IgD-negative memory B cell (primary cell): ENCODE data around the gene CARD9. TPM values are rescaled to one million over a fixed set of nuclear protein-coding genes. Genes with fewer than 3 reads are reported as not detected.

Experiments
- H3K27ac Mint-ChIP-seq, 3 donors: one replicate each; pipeline ENCODE4 v1.8.0; 2020 to 2022; ENCODE audit warnings: mild to moderate bottlenecking in 3 of 3, mixed read lengths in 3 of 3, moderate library complexity in 1 of 3
- H3K27me3 Mint-ChIP-seq: one replicate; pipeline ENCODE4 v1.8.0; 2021; ENCODE audit warnings: mixed read lengths
- H3K36me3 Mint-ChIP-seq: one replicate; pipeline ENCODE4 v1.8.0; 2020; ENCODE audit warnings: mild to moderate bottlenecking, mixed read lengths
- H3K4me1 Mint-ChIP-seq, 3 donors: one replicate each; pipeline ENCODE4 v1.8.0; 2020 to 2022; ENCODE audit warnings: mixed read lengths in 3 of 3, mild to moderate bottlenecking in 1 of 3
- H3K4me3 Mint-ChIP-seq, 4 donors: one replicate each; pipeline ENCODE4 v1.8.0; 2020 to 2022; ENCODE audit warnings: mild to moderate bottlenecking in 4 of 4, mixed read lengths in 4 of 4, moderate library complexity in 3 of 4
- H3K9me3 Mint-ChIP-seq, 3 donors: one replicate each; pipeline ENCODE4 v1.8.0; 2020 to 2021; ENCODE audit warnings: mixed read lengths in 3 of 3, mild to moderate bottlenecking in 1 of 3
- polyA plus RNA-seq: library from polyadenylated mRNA; unstranded; fragments of 300-500 nt; fragmentation: Illumina TruSeq; gene quantifications from one replicate; pipeline ENCODE4 v1.2.3, GENCODE V29; 2021

Gene CARD9
- polyA plus RNA-seq, 1 donor from 2014 or later = 0.26 TPM

DNA sequence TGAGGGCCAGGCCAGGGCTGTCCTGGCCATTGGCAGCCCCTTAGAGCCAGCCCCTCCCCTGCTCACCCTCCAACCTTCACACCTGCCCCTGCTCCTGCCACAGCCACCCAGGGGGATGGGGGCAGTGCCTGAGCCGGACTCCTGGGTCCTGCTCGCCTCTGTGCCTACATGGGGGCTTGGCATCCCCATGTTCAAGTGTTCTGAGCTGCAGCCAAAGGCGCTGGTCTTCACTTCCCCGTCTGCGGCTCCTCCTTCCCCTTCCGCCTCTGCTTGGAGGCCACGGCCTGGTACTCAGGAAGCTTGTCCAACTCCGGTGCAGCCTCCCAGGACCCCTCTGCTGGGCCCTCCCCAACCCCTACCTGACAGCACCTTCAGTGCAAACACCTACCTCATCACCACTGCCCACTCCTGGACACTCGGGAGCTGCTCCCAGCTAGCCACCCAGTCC is 7.7 kb downstream of the CARD9 start:
- peak overlapping the region in 2 of 3 donors; percentile 19 to 35 for H3K27ac Mint-ChIP-seq
- H3K9me3 Mint-ChIP-seq = no peaks in the 10 kb centered on the region
- no peaks in the 10 kb centered on the region for H3K36me3 Mint-ChIP-seq
- no peaks in the 10 kb centered on the region for H3K27me3 Mint-ChIP-seq
- peaks cover 0 to 3% (median 1%) of the 10 kb centered on the region in 3 donors for H3K4me1 Mint-ChIP-seq
- H3K4me3 Mint-ChIP-seq = peak overlapping the region in 1 of 4 donors; percentile 26

- no peaks in the 10 kb centered on the region for H3K9me3 Mint-ChIP-seq
- no peak overlapping the region for H3K4me3 Mint-ChIP-seq
- no peaks in the 10 kb centered on the region for H3K36me3 Mint-ChIP-seq
- H3K27me3 Mint-ChIP-seq = no peaks in the 10 kb centered on the region
- H3K27ac Mint-ChIP-seq = peak overlapping the region in 2 of 3 donors; percentile 19 to 35
- peaks cover 0 to 3% (median 1%) of the 10 kb centered on the region in 3 donors for H3K4me1 Mint-ChIP-seq
These were observed 8.3 kb downstream of the CARD9 start for GRCh38 chr9:136364942-136365774.

GRCh38 chr9:136363949-136364748 is 9.3 kb downstream of the CARD9 start:
- Mint-ChIP-seq H3K4me1 (peaks cover 0 to 3% (median 1%) of the 10 kb centered on the region in 3 donors), H3K27ac (no peak overlapping the region), H3K36me3 (no peaks in the 10 kb centered on the region), H3K27me3 (no peaks in the 10 kb centered on the region), H3K9me3 (no peaks in the 10 kb centered on the region), H3K4me3 (peak overlapping the region; percentile 41 to 74 (median 66))

GRCh38 chr9:136363106-136363948 is 10.1 kb downstream of the CARD9 start, which contains the start of gene DNLZ:
Gene DNLZ, minus strand, starts transcription at chr9:136363744. Its CDS starts 30 bp downstream, at chr9:136363714.
- peak within 1 kb of the TSS; percentile 67 to 92 (median 77) for H3K27ac Mint-ChIP-seq
- peak within 1 kb of the TSS; percentile 87 to 94 (median 90) for H3K4me3 Mint-ChIP-seq
- no peaks in the 10 kb centered on the region for H3K9me3 Mint-ChIP-seq
- H3K4me1 Mint-ChIP-seq = peaks cover 0 to 3% (median 1%) of the 10 kb centered on the region in 3 donors
- H3K27me3 Mint-ChIP-seq = no peaks in the 10 kb centered on the region
- H3K36me3 Mint-ChIP-seq = no peaks in the 10 kb centered on the region

DNA sequence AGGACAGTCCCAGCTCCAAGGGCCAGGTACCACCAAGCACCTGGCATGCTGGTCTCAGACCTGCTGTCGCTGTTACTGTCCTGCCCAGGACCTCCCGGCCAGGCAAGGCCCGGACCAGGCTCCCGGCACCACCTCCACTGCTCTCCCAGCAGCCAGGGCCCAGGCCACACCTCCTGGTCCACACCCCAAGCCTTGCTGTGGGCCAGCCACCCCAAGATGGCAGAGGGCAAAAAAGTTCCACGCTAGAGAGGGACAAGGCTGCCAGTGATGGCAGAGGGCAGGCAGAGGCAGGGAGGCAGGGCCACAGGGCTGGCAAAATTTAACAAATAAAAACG is 11.1 kb downstream of the CARD9 start:
- H3K36me3 Mint-ChIP-seq = no peaks in the 10 kb centered on the region
- H3K4me3 Mint-ChIP-seq = peak overlapping the region in 2 of 4 donors; percentile 87 to 88
- peaks cover 0 to 3% (median 1%) of the 10 kb centered on the region in 3 donors for H3K4me1 Mint-ChIP-seq
- no peaks in the 10 kb centered on the region for H3K27me3 Mint-ChIP-seq
- H3K9me3 Mint-ChIP-seq = no peaks in the 10 kb centered on the region
- H3K27ac Mint-ChIP-seq = peak overlapping the region in 2 of 3 donors; percentile 67 to 77

- Mint-ChIP-seq H3K4me1 (peaks cover 0 to 3% (median 1%) of the 10 kb centered on the region in 3 donors), H3K36me3 (no peaks in the 10 kb centered on the region), H3K9me3 (no peaks in the 10 kb centered on the region), H3K4me3 (peak overlapping the region in 1 of 4 donors; percentile 25), H3K27me3 (no peaks in the 10 kb centered on the region), H3K27ac (no peak overlapping the region)
These were observed 11.6 kb downstream of the CARD9 start for GRCh38 chr9:136361754-136362449.

GRCh38 chr9:136361047-136361753 is 12.3 kb downstream of the CARD9 start:
- H3K4me3 Mint-ChIP-seq = peak overlapping the region in 1 of 4 donors; percentile 62
- H3K4me1 Mint-ChIP-seq = peaks cover 0 to 3% (median 1%) of the 10 kb centered on the region in 3 donors
- no peak overlapping the region for H3K27ac Mint-ChIP-seq

DNA sequence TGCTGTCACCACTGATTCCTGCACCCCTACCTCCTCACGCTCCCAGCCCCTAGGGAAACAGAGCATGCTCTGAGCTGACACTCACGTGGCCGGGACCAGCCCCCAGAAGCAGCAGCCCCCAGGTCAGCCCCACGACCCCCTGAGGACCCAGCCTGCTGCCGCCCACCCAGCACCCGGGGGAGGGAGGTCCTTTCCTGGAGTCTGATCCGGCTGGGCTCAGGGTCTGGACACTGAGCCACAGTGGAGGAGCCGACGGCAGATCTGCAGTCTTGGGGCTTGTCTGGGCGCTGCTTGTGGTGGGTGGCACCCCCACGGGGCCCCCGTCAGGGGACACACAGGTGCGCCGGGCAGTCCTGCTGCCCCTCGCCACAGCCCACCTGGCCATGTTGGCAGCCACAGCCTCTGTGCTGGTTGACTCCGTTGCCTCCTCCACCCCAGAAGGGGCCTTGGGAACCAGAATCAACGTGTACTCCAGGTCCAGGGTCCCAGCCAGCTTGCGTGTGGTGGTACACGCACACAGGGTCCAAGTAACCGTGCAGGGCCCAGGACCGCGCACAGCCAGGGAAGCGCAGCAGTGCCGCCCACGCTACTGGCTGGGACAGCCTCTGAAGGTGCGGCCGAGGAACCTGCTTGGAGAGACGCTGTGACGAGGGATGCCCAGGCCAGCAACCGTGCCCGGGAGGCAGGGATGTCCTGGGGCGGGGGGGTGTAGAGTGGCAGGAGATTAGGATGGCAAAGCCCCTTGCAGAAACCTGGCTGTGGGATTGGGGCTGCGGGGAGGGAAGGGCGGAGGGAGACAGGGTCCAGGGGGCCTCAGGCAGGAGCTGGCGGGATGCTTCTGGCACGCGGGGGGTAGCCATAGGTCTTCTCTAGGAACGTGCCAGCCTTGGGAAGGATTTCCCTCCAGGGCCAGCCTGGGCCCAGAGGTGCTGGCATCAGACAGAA is 13.4 kb downstream of the CARD9 start:
- Mint-ChIP-seq H3K27ac (peak overlapping the region in 1 of 3 donors; percentile 25), H3K27me3 (no peaks in the 10 kb centered on the region), H3K4me3 (peak overlapping the region in 1 of 4 donors; percentile 62), H3K36me3 (no peaks in the 10 kb centered on the region), H3K4me1 (peaks cover 0 to 3% (median 0%) of the 10 kb centered on the region in 3 donors), H3K9me3 (no peaks in the 10 kb centered on the region)

More at GRCh38 chr9:136361047-136361753, 12.3 kb downstream of the CARD9 start:
- Mint-ChIP-seq H3K9me3 (no peaks in the 10 kb centered on the region), H3K27me3 (no peaks in the 10 kb centered on the region), H3K36me3 (no peaks in the 10 kb centered on the region)

- H3K27me3 Mint-ChIP-seq = no peaks in the 10 kb centered on the region
- peaks cover 0 to 2% (median 0%) of the 10 kb centered on the region in 3 donors for H3K4me1 Mint-ChIP-seq
- H3K9me3 Mint-ChIP-seq = no peaks in the 10 kb centered on the region
These were observed 14.6 kb downstream of the CARD9 start for GRCh38 chr9:136358888-136359287.

GRCh38 chr9:136358016-136358415 is 15.5 kb downstream of the CARD9 start:
- no peak overlapping the region for H3K27ac Mint-ChIP-seq
- H3K36me3 Mint-ChIP-seq = no peaks in the 10 kb centered on the region
- H3K4me3 Mint-ChIP-seq = no peak overlapping the region
- peaks cover 0 to 1% (median 0%) of the 10 kb centered on the region in 3 donors for H3K4me1 Mint-ChIP-seq
- no peaks in the 10 kb centered on the region for H3K27me3 Mint-ChIP-seq
- no peaks in the 10 kb centered on the region for H3K9me3 Mint-ChIP-seq

More at GRCh38 chr9:136358888-136359287, 14.6 kb downstream of the CARD9 start:
- H3K36me3 Mint-ChIP-seq = no peaks in the 10 kb centered on the region
- H3K4me3 Mint-ChIP-seq = no peak overlapping the region
- no peak overlapping the region for H3K27ac Mint-ChIP-seq

DNA sequence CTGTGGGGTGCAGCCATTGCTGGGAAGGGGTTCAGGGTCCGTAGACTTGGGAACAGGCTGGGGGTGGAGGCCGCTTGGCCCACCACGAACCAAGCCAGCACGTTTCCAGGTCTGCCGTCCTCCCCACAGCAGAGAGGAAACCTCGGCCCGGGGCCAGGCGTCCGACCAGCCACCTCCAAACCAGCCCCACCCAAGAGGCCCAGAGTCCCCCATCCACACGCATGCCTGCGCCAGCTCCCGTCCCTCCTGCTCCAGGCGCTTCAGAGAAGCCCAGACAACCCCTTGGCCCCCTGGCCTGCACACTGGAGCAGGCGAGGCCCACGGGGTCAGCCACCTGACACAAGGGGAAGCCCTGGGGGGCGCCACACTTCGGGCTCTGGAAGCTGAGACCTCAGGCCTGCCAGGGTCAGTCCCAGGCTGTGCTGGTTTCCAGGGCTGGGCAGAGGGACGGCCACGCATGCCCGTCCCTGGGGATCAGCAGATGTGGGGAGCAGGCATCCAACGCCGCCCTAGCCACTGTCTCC is 16.2 kb downstream of the CARD9 start:
- no peaks in the 10 kb centered on the region for H3K36me3 Mint-ChIP-seq
- no peaks in the 10 kb centered on the region for H3K27me3 Mint-ChIP-seq
- H3K4me3 Mint-ChIP-seq = no peak overlapping the region
- no peaks in the 10 kb centered on the region for H3K9me3 Mint-ChIP-seq
- no peaks in the 10 kb centered on the region for H3K4me1 Mint-ChIP-seq
- no peak overlapping the region for H3K27ac Mint-ChIP-seq
